GM13977 (cell line): ENCODE measurements around the gene WDR55.
A peak's percentile ranks its signal among the peaks of the same experiment; 100 is the strongest.

Source experiments
- DNase-seq: peaks from one replicate; pipeline ENCODE4 v3.0.0; 2012; ENCODE audit warnings: low spot score
- in situ Hi-C: fragments of 300-500 bp; cut with MboI; formaldehyde crosslinking; loops from one replicate; pipeline ENCODE4 v1.12.0; 2022; ENCODE audit warnings: low sequenced_read_pairs, low pct_unique_long_range_greater_than_20kb, mixed read lengths, inconsistent platforms; ENCODE audit not compliant: unreplicated experiment
- TF ChIP-seq, protein P1 (sequence below): IDR thresholded peaks from 2 replicates; pipeline ENCODE4 v1.5.1; 2012; ENCODE audit warnings: mild to moderate bottlenecking, control low read depth; ENCODE audit not compliant: insufficient read depth; ENCODE audit errors: extremely low read depth, missing control alignments

WDR55 gene

DNA sequence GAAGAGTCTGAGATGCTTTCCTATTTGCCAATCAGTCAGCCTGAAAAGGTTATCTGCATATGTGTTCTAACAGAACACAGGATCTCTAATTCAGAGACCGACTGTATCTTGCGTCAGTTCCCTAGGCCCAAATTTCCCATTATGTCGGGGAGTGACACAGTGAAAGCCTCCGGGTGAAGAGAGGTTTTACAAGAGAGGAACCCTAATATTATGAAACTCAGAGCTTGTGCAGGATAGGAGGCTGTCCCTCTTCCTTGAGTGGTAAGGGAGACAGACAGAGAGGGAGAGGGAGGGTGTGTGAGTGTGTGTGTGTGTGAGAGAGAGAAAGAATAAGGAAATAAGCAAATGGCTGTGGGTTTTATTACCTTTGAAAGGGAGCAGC, 33.7 kb upstream of the WDR55 start:
- no peak for DNase-seq
- in situ Hi-C loops = loop anchor here (10.0 kb wide), 1 partner anchor 256 kb away; no protein-coding TSS in a partner anchor
- TF ChIP-seq, protein P1, sequence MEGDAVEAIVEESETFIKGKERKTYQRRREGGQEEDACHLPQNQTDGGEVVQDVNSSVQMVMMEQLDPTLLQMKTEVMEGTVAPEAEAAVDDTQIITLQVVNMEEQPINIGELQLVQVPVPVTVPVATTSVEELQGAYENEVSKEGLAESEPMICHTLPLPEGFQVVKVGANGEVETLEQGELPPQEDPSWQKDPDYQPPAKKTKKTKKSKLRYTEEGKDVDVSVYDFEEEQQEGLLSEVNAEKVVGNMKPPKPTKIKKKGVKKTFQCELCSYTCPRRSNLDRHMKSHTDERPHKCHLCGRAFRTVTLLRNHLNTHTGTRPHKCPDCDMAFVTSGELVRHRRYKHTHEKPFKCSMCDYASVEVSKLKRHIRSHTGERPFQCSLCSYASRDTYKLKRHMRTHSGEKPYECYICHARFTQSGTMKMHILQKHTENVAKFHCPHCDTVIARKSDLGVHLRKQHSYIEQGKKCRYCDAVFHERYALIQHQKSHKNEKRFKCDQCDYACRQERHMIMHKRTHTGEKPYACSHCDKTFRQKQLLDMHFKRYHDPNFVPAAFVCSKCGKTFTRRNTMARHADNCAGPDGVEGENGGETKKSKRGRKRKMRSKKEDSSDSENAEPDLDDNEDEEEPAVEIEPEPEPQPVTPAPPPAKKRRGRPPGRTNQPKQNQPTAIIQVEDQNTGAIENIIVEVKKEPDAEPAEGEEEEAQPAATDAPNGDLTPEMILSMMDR = no peak

DNA sequence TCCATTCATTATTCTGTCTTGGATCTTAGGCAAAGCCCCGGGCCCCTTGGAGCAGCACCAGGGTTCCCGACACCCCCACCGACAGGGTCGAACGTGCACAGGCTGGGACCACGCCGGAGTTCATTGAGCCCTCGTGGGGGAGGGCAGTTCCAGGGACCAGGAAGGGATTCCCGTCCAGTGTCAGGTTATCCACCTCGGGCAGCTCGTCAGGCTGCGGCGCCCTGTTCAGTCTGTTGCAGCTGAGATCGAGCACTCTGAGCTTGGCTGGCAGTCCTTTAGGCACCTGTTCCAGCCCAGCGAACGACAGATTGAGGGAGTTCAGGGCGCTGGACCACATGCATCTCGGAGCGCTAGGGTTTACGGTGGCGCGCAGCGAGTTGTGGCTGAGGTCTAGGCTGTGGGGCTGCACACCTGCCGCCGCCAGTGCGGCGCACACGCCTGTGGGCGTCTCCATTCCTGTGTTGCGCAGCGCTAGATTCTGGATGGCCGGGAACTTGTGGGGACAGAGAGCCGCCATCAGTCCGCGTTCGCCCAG, 32.8 kb upstream of the WDR55 start:
- peak; percentile 36 for DNase-seq
- TF ChIP-seq, protein P1 = no peak
- in situ Hi-C loops = loop anchor here (10.0 kb wide), 1 partner anchor 257 kb away; no protein-coding TSS in a partner anchor

DNA sequence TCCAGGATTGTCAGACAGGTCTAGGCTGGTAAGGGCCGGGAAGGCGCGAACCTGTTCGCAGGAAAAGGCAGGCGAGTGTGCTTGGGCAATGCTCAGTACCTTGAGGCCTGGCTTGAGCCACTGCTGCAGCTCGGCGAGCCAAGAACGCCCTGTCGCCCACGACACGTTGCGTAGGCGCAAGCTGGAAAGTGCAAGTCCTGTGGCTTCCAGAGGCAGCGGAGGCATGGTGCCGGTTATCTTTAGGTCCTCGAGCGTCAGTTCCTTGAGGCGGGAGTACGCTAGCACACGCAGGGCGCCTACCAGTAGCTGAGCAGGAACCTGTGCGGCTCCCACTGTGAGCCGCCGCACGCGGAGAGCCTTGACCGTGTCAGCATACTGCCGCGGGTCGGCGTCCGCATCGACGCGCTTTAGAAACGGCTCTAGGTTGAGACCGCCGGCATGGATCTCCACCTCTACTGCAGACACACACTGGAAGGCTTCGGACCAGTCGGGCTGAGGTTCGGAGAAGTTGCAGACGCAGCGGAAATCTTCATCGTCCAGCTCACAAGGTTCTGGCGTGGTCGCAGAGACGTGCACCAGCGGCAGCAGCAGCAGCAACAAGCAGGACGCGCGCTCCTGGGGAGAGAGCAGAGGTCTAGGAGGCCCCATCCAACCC, 32.2 kb upstream of the WDR55 start:
- DNase-seq = peak; percentile 40
- in situ Hi-C loops = loop anchor here (10.0 kb wide), 1 partner anchor 258 kb away; no protein-coding TSS in a partner anchor

DNA sequence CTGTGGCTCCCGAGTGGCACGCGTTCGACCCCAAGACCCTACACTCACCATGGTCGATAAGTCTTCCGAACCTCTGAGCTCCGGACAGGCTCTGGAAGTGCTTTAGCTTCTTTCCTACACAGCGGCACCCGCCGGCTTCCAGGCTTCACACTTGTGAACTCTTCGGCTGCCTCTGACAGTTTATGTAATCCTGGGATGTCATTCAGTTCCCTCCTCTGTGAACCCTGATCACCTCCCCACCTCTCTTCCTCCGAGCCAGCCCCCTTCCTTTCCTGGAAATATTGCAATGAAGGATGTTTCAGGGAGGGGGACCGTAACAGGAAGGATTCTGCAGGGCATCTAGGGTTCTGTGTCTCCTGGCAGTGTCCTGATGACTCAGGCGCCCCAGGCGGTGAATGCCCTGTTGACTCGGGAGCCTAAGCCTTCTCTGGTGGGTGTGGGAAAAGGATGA, 31.7 kb upstream of the WDR55 start, which contains the start of gene CD14:
CD14 (minus strand) TSS at position 155 of the 451 bp plus-strand sequence; CDS start at position 51, 104 bp downstream.
- peak; percentile 15 for DNase-seq
- TF ChIP-seq, protein P1 = no peak
- in situ Hi-C loops = loop anchor here (10.0 kb wide), 1 partner anchor 258 kb away; no protein-coding TSS in a partner anchor

More for the DNA sequence above, 32.2 kb upstream of the WDR55 start:
- TF ChIP-seq, protein P1 = no peak

DNA sequence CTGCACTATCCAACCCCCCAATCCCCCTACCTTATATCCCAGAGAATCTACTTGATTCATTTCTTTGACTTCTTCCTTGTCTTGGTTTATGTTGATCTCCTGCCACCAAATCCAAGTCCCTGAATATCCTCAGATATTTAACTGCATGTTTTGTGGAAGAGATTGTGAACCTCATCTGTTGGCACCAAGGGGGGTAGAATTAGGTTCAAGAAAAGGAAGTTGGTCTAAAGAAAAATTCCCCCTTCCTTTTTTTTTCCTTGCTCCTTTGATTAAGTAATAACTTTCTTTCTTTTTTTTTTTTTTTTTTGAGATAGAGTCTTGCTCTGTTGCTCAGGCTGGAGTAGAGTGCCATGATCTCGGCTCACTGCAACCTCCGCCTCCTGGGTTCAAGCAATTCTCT, 31.2 kb upstream of the WDR55 start:
- TF ChIP-seq, protein P1 = no peak
- in situ Hi-C loops = loop anchor here (10.0 kb wide), 1 partner anchor 259 kb away; no protein-coding TSS in a partner anchor
- no peak for DNase-seq

DNA sequence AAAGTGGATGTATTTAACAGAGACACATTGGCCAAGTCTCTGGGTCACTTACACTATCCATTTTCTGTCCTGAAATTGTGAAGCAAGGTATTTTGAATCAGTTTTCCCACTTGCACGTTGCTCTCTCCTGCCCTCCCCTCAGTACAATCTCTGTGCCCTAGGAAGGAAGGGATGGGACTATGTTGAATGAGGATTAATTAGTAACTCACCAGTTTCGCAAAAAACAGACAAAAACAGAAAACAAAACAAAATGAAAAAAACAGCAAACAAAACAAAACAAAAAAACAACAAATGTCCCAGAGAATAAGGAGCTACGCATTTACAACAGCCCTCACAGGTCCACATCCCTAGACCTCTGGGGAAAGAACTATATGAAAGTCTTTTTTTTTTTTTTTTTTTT, 30.6 kb upstream of the WDR55 start:
- no peak for DNase-seq
- TF ChIP-seq, protein P1 = no peak
- in situ Hi-C loops = loop anchor here (10.0 kb wide), 1 partner anchor 259 kb away; no protein-coding TSS in a partner anchor
